Measurements from ENCODE around the gene ARHGEF3.

The ARHGEF3 gene

DNA sequence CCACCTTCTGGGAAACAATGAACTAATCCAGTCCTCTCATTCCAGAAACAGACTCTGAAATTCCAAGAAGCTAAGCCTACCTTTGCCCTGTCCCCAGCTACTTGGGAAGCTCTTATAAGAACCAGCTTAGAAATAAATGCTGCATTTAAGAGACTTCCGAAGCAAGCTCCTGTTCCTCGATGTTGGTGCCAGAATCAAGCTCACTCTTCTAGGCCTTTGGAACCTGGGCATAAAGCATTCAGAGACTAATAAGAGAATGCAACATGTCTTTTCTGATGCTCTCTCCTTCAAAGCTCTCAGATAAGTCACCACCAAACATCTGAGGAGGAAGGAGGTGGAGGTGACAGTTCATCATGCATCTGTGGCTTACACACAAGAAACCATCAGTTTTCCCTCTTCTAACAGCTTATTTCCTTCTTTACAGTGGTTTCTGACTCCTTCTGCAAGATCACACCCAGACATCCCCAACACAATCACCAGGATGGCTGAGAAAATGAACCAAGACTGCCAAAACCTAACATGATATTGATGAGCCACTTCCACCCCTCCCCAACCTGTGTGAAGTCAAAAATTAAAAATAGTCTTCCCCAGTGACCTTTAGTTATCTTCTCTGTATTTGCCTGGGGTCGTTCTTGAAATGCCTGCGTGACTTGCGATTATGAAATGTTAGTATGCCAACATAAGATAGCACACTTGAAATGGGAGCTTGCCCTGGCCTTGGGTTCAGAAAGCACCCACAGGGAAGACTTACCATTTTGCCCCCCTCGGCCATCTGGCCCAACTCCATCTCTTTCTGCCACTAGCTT lies 11.5 kb downstream of the ARHGEF3 start:
- H3K27me3 ChIP-seq (replicated peaks; ENCODE audit: insufficient read depth, low read length) = no peaks in the 10 kb centered on the region
- no peaks in the 10 kb centered on the region for H4K20me1 ChIP-seq (ENCODE audit: insufficient read depth, low read length)
- H3K9me3 ChIP-seq (replicated peaks; ENCODE audit: insufficient read depth, low read length) = no peaks in the 10 kb centered on the region
- TF ChIP-seq EZH2 (optimal IDR thresholded peaks at IDR 0.05; ENCODE audit: low read depth, low read length) (no peak), EZH2phosphoT487 (IDR thresholded peaks at IDR 0.05; ENCODE audit: low read length) (no peak)
- TF ChIP-seq, protein P1, sequence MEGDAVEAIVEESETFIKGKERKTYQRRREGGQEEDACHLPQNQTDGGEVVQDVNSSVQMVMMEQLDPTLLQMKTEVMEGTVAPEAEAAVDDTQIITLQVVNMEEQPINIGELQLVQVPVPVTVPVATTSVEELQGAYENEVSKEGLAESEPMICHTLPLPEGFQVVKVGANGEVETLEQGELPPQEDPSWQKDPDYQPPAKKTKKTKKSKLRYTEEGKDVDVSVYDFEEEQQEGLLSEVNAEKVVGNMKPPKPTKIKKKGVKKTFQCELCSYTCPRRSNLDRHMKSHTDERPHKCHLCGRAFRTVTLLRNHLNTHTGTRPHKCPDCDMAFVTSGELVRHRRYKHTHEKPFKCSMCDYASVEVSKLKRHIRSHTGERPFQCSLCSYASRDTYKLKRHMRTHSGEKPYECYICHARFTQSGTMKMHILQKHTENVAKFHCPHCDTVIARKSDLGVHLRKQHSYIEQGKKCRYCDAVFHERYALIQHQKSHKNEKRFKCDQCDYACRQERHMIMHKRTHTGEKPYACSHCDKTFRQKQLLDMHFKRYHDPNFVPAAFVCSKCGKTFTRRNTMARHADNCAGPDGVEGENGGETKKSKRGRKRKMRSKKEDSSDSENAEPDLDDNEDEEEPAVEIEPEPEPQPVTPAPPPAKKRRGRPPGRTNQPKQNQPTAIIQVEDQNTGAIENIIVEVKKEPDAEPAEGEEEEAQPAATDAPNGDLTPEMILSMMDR (IDR thresholded peaks at IDR 0.05; ENCODE audit: low read length) = no peak
- no peak overlapping the region for H3K4me3 ChIP-seq (ENCODE audit: low read length)
- H3K27ac ChIP-seq (ENCODE audit: low read length) = no peak overlapping the region
- no peaks in the 10 kb centered on the region for H3K9me2 ChIP-seq (replicated peaks; ENCODE audit: insufficient read depth, low read length)
- no peaks in the 10 kb centered on the region for H3F3A ChIP-seq (ENCODE audit: insufficient read depth, low read length)
- H3K4me2 ChIP-seq (ENCODE audit: low read depth, low read length) = no peak overlapping the region
- H3K36me3 ChIP-seq (replicated peaks; ENCODE audit: insufficient read depth, low read length) = no peaks in the 10 kb centered on the region
- no peak overlapping the region for H2AFZ ChIP-seq (ENCODE audit: low read length)
- no peak for DNase-seq
- H3K4me1 ChIP-seq (ENCODE audit: low read length) = no peaks in the 10 kb centered on the region
- H3K9ac ChIP-seq (ENCODE audit: low read length) = no peak overlapping the region
- H3K79me2 ChIP-seq (ENCODE audit: low read length) = no peaks in the 10 kb centered on the region

DNA sequence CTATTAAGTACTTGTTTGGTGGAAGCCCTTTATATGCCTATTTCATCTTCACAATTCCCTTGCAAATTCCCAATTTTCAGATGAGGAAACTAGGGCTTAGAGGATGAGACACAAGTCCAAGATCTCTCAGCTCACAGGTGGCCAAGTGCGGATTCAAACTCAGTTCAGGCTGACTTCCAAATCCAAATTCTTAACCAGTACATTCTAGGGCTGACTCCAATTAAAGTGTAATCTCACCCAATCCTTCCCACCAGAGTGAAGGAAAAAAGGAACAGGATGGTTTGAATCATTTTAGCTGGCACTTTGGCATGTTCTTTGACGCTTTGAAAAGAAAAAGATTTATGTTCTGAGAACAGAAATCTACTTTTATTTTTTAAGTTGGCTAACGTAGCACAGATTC lies 12.7 kb downstream of the ARHGEF3 start:
- TF ChIP-seq EZH2phosphoT487 (IDR thresholded peaks at IDR 0.05; ENCODE audit: low read length) (no peak), EZH2 (optimal IDR thresholded peaks at IDR 0.05; ENCODE audit: low read depth, low read length) (no peak)
- TF ChIP-seq, protein P1 (IDR thresholded peaks at IDR 0.05; ENCODE audit: low read length) = no peak
- Histone ChIP-seq H3F3A (ENCODE audit: insufficient read depth, low read length) (peaks cover 7% of the 10 kb centered on the region), H3K79me2 (ENCODE audit: low read length) (no peaks in the 10 kb centered on the region), H3K4me2 (ENCODE audit: low read depth, low read length) (no peak overlapping the region), H3K27ac (ENCODE audit: low read length) (no peak overlapping the region), H3K4me1 (ENCODE audit: low read length) (peaks cover 11% of the 10 kb centered on the region), H3K27me3 (replicated peaks; ENCODE audit: insufficient read depth, low read length) (no peaks in the 10 kb centered on the region), H4K20me1 (ENCODE audit: insufficient read depth, low read length) (no peaks in the 10 kb centered on the region), H3K9ac (ENCODE audit: low read length) (no peak overlapping the region), H3K36me3 (replicated peaks; ENCODE audit: insufficient read depth, low read length) (no peaks in the 10 kb centered on the region), H3K9me2 (replicated peaks; ENCODE audit: insufficient read depth, low read length) (no peaks in the 10 kb centered on the region), H2AFZ (ENCODE audit: low read length) (no peak overlapping the region), H3K9me3 (replicated peaks; ENCODE audit: insufficient read depth, low read length) (no peaks in the 10 kb centered on the region), H3K4me3 (ENCODE audit: low read length) (no peak overlapping the region)
- no peak for DNase-seq

DNA sequence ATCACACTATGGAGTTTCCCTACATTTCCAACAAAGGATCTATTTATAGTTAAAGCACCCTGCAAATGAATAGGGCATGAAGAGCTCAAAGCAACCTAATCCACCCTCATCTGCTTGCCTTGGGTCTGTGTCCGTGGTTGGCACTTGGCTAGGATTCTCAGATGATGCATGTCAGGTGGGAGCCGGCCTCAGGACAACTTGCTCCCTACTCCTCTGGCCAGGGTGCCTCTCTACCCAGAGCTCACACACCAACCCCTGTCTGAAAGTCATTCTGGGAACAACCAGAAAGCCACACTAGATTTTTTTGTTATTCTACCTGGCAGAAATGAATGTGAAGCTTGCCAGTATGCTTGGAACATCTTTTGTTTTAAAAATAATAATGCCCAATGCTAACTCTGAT lies 13.2 kb downstream of the ARHGEF3 start:
- Histone ChIP-seq H3K79me2 (ENCODE audit: low read length) (no peaks in the 10 kb centered on the region), H3K27ac (ENCODE audit: low read length) (no peak overlapping the region), H4K20me1 (ENCODE audit: insufficient read depth, low read length) (no peaks in the 10 kb centered on the region), H3K9ac (ENCODE audit: low read length) (no peak overlapping the region), H3K4me2 (ENCODE audit: low read depth, low read length) (no peak overlapping the region), H3K4me1 (ENCODE audit: low read length) (peaks cover 16% of the 10 kb centered on the region), H3K4me3 (ENCODE audit: low read length) (no peak overlapping the region), H3K9me3 (replicated peaks; ENCODE audit: insufficient read depth, low read length) (no peaks in the 10 kb centered on the region), H3F3A (ENCODE audit: insufficient read depth, low read length) (peaks cover 12% of the 10 kb centered on the region), H3K36me3 (replicated peaks; ENCODE audit: insufficient read depth, low read length) (no peaks in the 10 kb centered on the region), H3K9me2 (replicated peaks; ENCODE audit: insufficient read depth, low read length) (no peaks in the 10 kb centered on the region), H2AFZ (ENCODE audit: low read length) (no peak overlapping the region), H3K27me3 (replicated peaks; ENCODE audit: insufficient read depth, low read length) (no peaks in the 10 kb centered on the region)
- TF ChIP-seq EZH2 (optimal IDR thresholded peaks at IDR 0.05; ENCODE audit: low read depth, low read length) (no peak), EZH2phosphoT487 (IDR thresholded peaks at IDR 0.05; ENCODE audit: low read length) (no peak)
- TF ChIP-seq, protein P1 (IDR thresholded peaks at IDR 0.05; ENCODE audit: low read length) = no peak
- no peak for DNase-seq

Data from MM.1S (cell line).